HepG2 (cell line): ENCODE results near the gene NNAT. TPM values are rescaled to one million over a fixed set of nuclear protein-coding genes. Genes with fewer than 3 reads are reported as not detected.

Experiments used
- ARHGAP35 ChIP-seq: sonication (generic); formaldehyde crosslinking; IDR thresholded peaks from 2 replicates; pipeline ENCODE4 v1.9.0; 2022; ENCODE audit warnings: mild to moderate bottlenecking, inconsistent platforms, moderate library complexity, missing genetic modification reagents, borderline replicate concordance
- MEF2D ChIP-seq: sonication (generic); formaldehyde crosslinking; IDR thresholded peaks from 2 replicates; pipeline ENCODE4 v1.5.1; 2020; ENCODE audit warnings: mild to moderate bottlenecking, missing genetic modification reagents
- POLR2AphosphoS5 ChIP-seq: IDR thresholded peaks from 2 replicates; pipeline ENCODE4 v1.6.1; 2012; ENCODE audit warnings: low read depth, low read length
- RBFOX2 ChIP-seq: fragments of 200-400 bp; formaldehyde crosslinking; IDR thresholded peaks from 2 replicates; pipeline ENCODE4 v1.6.1; 2017; ENCODE audit warnings: low read depth, mild to moderate bottlenecking, low read length
- SP4 ChIP-seq: sonication (generic); formaldehyde crosslinking; IDR thresholded peaks from 2 replicates; pipeline ENCODE4 v1.8.1; 2023; ENCODE audit warnings: mild to moderate bottlenecking, missing genetic modification reagents
- STAT5B ChIP-seq: sonication (generic); formaldehyde crosslinking; IDR thresholded peaks from 2 replicates; pipeline ENCODE4 v1.4.0; 2020; ENCODE audit warnings: missing genetic modification reagents
- TEAD2 ChIP-seq: sonication (generic); formaldehyde crosslinking; IDR thresholded peaks from 2 replicates; pipeline ENCODE4 v1.9.0; 2021; ENCODE audit warnings: missing genetic modification reagents
- TP53 ChIP-seq: sonication (generic); formaldehyde crosslinking; conservative IDR thresholded peaks from 2 replicates; pipeline ENCODE4 v1.4.0; 2020; ENCODE audit warnings: missing genetic modification reagents
- YEATS2 ChIP-seq: sonication (generic); formaldehyde crosslinking; IDR thresholded peaks from 2 replicates; pipeline ENCODE4 v1.4.0; 2020; ENCODE audit warnings: missing genetic modification reagents, borderline replicate concordance
- ZBTB20 ChIP-seq: sonication (generic); formaldehyde crosslinking; IDR thresholded peaks from 2 replicates; pipeline ENCODE4 v1.8.1; 2023; ENCODE audit warnings: missing genetic modification reagents, low read depth, mild to moderate bottlenecking, borderline replicate concordance
- ZBTB7A ChIP-seq: sonication (generic); formaldehyde crosslinking; IDR thresholded peaks from 2 replicates; pipeline ENCODE4 v1.8.0; 2022; ENCODE audit warnings: mild to moderate bottlenecking, missing genetic modification reagents
- ZMYM4 ChIP-seq: sonication (generic); formaldehyde crosslinking; IDR thresholded peaks from 2 replicates; pipeline ENCODE4 v1.8.1; 2023; ENCODE audit warnings: mild to moderate bottlenecking, missing genetic modification reagents
- ZNF230 ChIP-seq: sonication (generic); formaldehyde crosslinking; IDR thresholded peaks from 2 replicates; pipeline ENCODE4 v1.4.0; 2020; ENCODE audit warnings: mild to moderate bottlenecking, missing genetic modification reagents
- ZNF292 ChIP-seq: sonication (generic); formaldehyde crosslinking; IDR thresholded peaks from 2 replicates; pipeline ENCODE4 v1.8.1; 2022; ENCODE audit warnings: mild to moderate bottlenecking, low read depth, missing genetic modification reagents, borderline replicate concordance
- ZNF441 ChIP-seq: sonication (generic); formaldehyde crosslinking; IDR thresholded peaks from 2 replicates; pipeline ENCODE4 v1.7.0; 2021; ENCODE audit warnings: missing genetic modification reagents, borderline replicate concordance
- ZNF607 ChIP-seq: sonication (generic); formaldehyde crosslinking; IDR thresholded peaks from 2 replicates; pipeline ENCODE4 v1.5.1; 2020; ENCODE audit warnings: missing genetic modification reagents, mild to moderate bottlenecking, borderline replicate concordance
- ZNF619 ChIP-seq: sonication (generic); formaldehyde crosslinking; IDR thresholded peaks from 2 replicates; pipeline ENCODE4 v1.4.0; 2020; ENCODE audit warnings: mild to moderate bottlenecking, missing genetic modification reagents
- polyA plus RNA-seq, 8 experiments: library from polyadenylated mRNA; depleted of rRNA in 3 of 8; stranded (reverse) in 7 of 8; unstranded in 1 of 8; fragments of >200 nt; fragmentation: Illumina TruSeq in 4 of 8; extraction: Trizol in 4 of 8; gene quantifications; 2 replicates each; pipeline versions ENCODE4 v1.2.1 to v1.2.3, GENCODE V29; 2011 to 2016; ENCODE audit warnings: low read depth in 4 of 8, missing spikeins in 1 of 8, mixed read lengths in 1 of 8; ENCODE audit not compliant: insufficient read depth in 1 of 8
- total RNA-seq, 5 experiments: library from RNA; depleted of rRNA; stranded (reverse); fragments of >200 nt; fragmentation: Illumina TruSeq; extraction: Trizol; gene quantifications; 2 replicates each; pipeline ENCODE4 v1.2.3, GENCODE V29; 2016; ENCODE audit warnings: low read depth in 1 of 5
- TF ChIP-seq, protein P1 (sequence below): sonication (generic); formaldehyde crosslinking; IDR thresholded peaks from 2 replicates; pipeline ENCODE4 v1.4.0; 2020; ENCODE audit warnings: missing genetic modification reagents
- TF ChIP-seq, protein P2 (sequence below): sonication (generic); formaldehyde crosslinking; IDR thresholded peaks from 2 replicates; pipeline ENCODE4 v1.4.0; 2020; ENCODE audit warnings: low read depth, missing genetic modification reagents
- TF ChIP-seq, protein P3 (sequence below): sonication (generic); formaldehyde crosslinking; IDR thresholded peaks from 2 replicates; pipeline ENCODE4 v1.5.0; 2020; ENCODE audit warnings: missing genetic modification reagents, mild to moderate bottlenecking, borderline replicate concordance
- TF ChIP-seq, protein P4 (sequence below): sonication (generic); formaldehyde crosslinking; IDR thresholded peaks from 2 replicates; pipeline ENCODE4 v1.4.0; 2020; ENCODE audit warnings: missing genetic modification reagents, low read depth, mild to moderate bottlenecking, borderline replicate concordance

Gene NNAT
- total and polyA plus RNA-seq, 2 of the 13 experiments (the other 11 are each of a cell fraction or from before 2014, with no cell fraction given), result not detected

DNA sequence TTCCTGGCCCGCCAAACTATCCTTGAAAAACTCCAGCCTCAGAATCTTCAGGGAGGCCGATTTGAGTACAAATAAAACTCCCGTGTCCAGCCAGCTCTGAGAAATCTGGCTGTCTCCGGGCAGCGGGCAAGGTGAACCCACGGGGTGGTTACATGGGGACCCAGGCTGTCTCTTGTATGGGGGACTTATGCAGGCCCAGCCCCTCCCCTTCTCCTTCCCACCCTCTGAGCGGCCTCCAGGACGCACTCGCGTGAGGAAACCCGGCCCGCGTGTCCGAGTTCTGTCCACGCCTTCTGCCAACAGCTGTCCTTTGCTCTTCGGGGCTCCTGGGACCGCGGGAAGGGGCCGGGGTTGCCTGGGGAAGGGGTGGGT is 43.0 kb downstream of the NNAT start (continued):
- TF ChIP-seq ZNF292 (CRISPR knock-in tag) (no peak), ZNF441 (no peak), ZMYM4 (CRISPR knock-in tag) (no peak), TEAD2 (CRISPR knock-in tag) (no peak), ZBTB7A (CRISPR knock-in tag) (no peak), RBFOX2 (no peak), TP53 (CRISPR knock-in tag) (no peak), ZBTB20 (CRISPR knock-in tag) (0 out of 2 replicates have a peak, but pooled peaks have one; percentile 21), STAT5B (CRISPR knock-in tag) (no peak), POLR2AphosphoS5 (no peak), ZNF230 (CRISPR knock-in tag) (no peak), ARHGAP35 (no peak), MEF2D (CRISPR knock-in tag) (no peak), ZNF619 (CRISPR knock-in tag) (0 out of 2 replicates have a peak, but pooled peaks have one; percentile 12), YEATS2 (CRISPR knock-in tag) (no peak), SP4 (0 out of 2 replicates have a peak, but pooled peaks have one; percentile 38), ZNF607 (0 out of 2 replicates have a peak, but pooled peaks have one; percentile 7)
- TF ChIP-seq, protein P1, sequence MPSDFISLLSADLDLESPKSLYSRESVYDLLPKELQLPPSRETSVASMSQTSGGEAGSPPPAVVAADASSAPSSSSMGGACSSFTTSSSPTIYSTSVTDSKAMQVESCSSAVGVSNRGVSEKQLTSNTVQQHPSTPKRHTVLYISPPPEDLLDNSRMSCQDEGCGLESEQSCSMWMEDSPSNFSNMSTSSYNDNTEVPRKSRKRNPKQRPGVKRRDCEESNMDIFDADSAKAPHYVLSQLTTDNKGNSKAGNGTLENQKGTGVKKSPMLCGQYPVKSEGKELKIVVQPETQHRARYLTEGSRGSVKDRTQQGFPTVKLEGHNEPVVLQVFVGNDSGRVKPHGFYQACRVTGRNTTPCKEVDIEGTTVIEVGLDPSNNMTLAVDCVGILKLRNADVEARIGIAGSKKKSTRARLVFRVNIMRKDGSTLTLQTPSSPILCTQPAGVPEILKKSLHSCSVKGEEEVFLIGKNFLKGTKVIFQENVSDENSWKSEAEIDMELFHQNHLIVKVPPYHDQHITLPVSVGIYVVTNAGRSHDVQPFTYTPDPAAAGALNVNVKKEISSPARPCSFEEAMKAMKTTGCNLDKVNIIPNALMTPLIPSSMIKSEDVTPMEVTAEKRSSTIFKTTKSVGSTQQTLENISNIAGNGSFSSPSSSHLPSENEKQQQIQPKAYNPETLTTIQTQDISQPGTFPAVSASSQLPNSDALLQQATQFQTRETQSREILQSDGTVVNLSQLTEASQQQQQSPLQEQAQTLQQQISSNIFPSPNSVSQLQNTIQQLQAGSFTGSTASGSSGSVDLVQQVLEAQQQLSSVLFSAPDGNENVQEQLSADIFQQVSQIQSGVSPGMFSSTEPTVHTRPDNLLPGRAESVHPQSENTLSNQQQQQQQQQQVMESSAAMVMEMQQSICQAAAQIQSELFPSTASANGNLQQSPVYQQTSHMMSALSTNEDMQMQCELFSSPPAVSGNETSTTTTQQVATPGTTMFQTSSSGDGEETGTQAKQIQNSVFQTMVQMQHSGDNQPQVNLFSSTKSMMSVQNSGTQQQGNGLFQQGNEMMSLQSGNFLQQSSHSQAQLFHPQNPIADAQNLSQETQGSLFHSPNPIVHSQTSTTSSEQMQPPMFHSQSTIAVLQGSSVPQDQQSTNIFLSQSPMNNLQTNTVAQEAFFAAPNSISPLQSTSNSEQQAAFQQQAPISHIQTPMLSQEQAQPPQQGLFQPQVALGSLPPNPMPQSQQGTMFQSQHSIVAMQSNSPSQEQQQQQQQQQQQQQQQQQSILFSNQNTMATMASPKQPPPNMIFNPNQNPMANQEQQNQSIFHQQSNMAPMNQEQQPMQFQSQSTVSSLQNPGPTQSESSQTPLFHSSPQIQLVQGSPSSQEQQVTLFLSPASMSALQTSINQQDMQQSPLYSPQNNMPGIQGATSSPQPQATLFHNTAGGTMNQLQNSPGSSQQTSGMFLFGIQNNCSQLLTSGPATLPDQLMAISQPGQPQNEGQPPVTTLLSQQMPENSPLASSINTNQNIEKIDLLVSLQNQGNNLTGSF (CRISPR knock-in tag), result no peak
- TF ChIP-seq, protein P2, sequence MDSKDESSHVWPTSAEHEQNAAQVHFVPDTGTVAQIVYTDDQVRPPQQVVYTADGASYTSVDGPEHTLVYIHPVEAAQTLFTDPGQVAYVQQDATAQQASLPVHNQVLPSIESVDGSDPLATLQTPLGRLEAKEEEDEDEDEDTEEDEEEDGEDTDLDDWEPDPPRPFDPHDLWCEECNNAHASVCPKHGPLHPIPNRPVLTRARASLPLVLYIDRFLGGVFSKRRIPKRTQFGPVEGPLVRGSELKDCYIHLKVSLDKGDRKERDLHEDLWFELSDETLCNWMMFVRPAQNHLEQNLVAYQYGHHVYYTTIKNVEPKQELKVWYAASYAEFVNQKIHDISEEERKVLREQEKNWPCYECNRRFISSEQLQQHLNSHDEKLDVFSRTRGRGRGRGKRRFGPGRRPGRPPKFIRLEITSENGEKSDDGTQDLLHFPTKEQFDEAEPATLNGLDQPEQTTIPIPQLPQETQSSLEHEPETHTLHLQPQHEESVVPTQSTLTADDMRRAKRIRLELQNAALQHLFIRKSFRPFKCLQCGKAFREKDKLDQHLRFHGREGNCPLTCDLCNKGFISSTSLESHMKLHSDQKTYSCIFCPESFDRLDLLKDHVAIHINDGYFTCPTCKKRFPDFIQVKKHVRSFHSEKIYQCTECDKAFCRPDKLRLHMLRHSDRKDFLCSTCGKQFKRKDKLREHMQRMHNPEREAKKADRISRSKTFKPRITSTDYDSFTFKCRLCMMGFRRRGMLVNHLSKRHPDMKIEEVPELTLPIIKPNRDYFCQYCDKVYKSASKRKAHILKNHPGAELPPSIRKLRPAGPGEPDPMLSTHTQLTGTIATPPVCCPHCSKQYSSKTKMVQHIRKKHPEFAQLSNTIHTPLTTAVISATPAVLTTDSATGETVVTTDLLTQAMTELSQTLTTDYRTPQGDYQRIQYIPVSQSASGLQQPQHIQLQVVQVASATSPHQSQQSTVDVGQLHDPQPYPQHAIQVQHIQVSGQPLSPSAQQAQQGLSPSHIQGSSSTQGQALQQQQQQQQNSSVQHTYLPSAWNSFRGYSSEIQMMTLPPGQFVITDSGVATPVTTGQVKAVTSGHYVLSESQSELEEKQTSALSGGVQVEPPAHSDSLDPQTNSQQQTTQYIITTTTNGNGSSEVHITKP (CRISPR knock-in tag), result no peak
- TF ChIP-seq, protein P3, sequence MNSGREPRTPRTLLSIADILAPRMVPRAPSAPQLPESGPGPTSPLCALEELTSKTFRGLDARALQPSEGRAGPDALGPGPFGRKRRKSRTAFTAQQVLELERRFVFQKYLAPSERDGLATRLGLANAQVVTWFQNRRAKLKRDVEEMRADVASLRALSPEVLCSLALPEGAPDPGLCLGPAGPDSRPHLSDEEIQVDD (CRISPR knock-in tag), result no peak
- TF ChIP-seq, protein P4, sequence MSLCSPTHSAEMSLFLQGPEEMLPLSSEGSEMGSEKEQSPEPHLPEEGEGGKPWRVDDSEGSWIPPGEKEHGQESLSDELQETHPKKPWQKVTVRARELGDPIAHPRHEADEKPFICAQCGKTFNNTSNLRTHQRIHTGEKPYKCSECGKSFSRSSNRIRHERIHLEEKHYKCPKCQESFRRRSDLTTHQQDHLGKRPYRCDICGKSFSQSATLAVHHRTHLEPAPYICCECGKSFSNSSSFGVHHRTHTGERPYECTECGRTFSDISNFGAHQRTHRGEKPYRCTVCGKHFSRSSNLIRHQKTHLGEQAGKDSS (CRISPR knock-in tag), result no peak
